Placental epithelial cell (primary cell): ENCODE data around the gene BHLHE41. TPM values are rescaled to one million over a fixed set of nuclear protein-coding genes. Genes with fewer than 3 reads are reported as not detected.

Source experiments
- total RNA-seq: library from RNA; depleted of rRNA; stranded (reverse); fragments of >200 nt; gene quantifications from 2 replicates; pipeline ENCODE4 v1.2.3, GENCODE V29; 2012

BHLHE41 gene
- 0.22 and 1.2 TPM in 2 replicates for total RNA-seq

GRCh38 chr12:26124446-26125399 is at the start of gene BHLHE41:
TSS of gene BHLHE41 (minus strand) at chr12:26125037. CDS start at chr12:26124779, 258 bp downstream.

Other genes with a start within 250 kb of the BHLHE41 start
- 16.2 and 22.8 TPM in 2 replicates for gene RASSF8, start 166.4 kb downstream of the BHLHE41 start, total RNA-seq
- 2.4 and 3.9 TPM in 2 replicates for gene SSPN, start 70.5 kb upstream of the BHLHE41 start, total RNA-seq